H9 (cell line): ENCODE measurements around the gene IDUA. TPM values are rescaled to one million over a fixed set of nuclear protein-coding genes. Genes with fewer than 3 reads are reported as not detected.

Source experiments
- DNase-seq: peaks from one replicate; pipeline ENCODE4 v3.0.0-alpha.2; 2017
- H2AFZ ChIP-seq: one replicate; pipeline ENCODE4 v1.6.1; 2013; ENCODE audit warnings: mild to moderate bottlenecking, low read length, control low read depth, moderate library complexity
- H2AK5ac ChIP-seq: 2 replicates; pipeline ENCODE4 v1.6.1; 2013; ENCODE audit warnings: low read length, control low read depth, mixed read lengths; ENCODE audit not compliant: insufficient read length
- H2BK120ac ChIP-seq: one replicate; pipeline ENCODE4 v1.6.1; 2013; ENCODE audit warnings: low read depth, mild to moderate bottlenecking, low read length, control low read depth, inconsistent platforms; ENCODE audit not compliant: poor library complexity, severe bottlenecking
- H2BK12ac ChIP-seq: 2 replicates; pipeline ENCODE4 v1.6.1; 2013; ENCODE audit warnings: low read length, control low read depth, mixed read lengths, low read depth; ENCODE audit not compliant: insufficient read length
- H2BK15ac ChIP-seq: 2 replicates; pipeline ENCODE4 v1.6.1; 2013; ENCODE audit warnings: low read depth, low read length, control low read depth
- H2BK20ac ChIP-seq: one replicate; pipeline ENCODE4 v1.6.1; 2013; ENCODE audit warnings: low read depth, mild to moderate bottlenecking, low read length, control low read depth, inconsistent platforms; ENCODE audit not compliant: poor library complexity, severe bottlenecking
- H2BK5ac ChIP-seq: 2 replicates; pipeline ENCODE4 v1.6.1; 2013; ENCODE audit warnings: low read length, control low read depth, mixed read lengths; ENCODE audit not compliant: insufficient read length
- H3K14ac ChIP-seq: 2 replicates; pipeline ENCODE4 v1.6.1; 2013; ENCODE audit warnings: low read length, control low read depth; ENCODE audit not compliant: insufficient read depth
- H3K18ac ChIP-seq: 2 replicates; pipeline ENCODE4 v1.6.1; 2013; ENCODE audit warnings: low read depth, mild to moderate bottlenecking, mixed read lengths, low read length, control low read depth; ENCODE audit not compliant: insufficient read length
- H3K23ac ChIP-seq: 2 replicates; pipeline ENCODE4 v1.6.1; 2013; ENCODE audit warnings: low read length, control low read depth, mixed read lengths, low read depth; ENCODE audit not compliant: insufficient read length
- H3K23me2 ChIP-seq: 2 replicates; pipeline ENCODE4 v1.6.1; 2013; ENCODE audit warnings: low read depth, mild to moderate bottlenecking, mixed read lengths, low read length, control low read depth; ENCODE audit not compliant: insufficient read length, poor library complexity, severe bottlenecking
- H3K27ac ChIP-seq: 2 replicates; pipeline ENCODE4 v1.5.1; 2013; ENCODE audit warnings: low read length, control low read depth, mixed read lengths, low read depth; ENCODE audit not compliant: insufficient read length
- H3K27me3 ChIP-seq: 2 replicates; pipeline ENCODE4 v1.6.1; 2013; ENCODE audit warnings: low read length, control low read depth, inconsistent platforms; ENCODE audit not compliant: insufficient read depth
- H3K4ac ChIP-seq: 2 replicates; pipeline ENCODE4 v1.6.1; 2013; ENCODE audit warnings: low read depth, mild to moderate bottlenecking, control low read depth, inconsistent platforms, low read length, moderate library complexity
- H3K4me1 ChIP-seq: 2 replicates; pipeline ENCODE4 v1.6.1; 2013; ENCODE audit warnings: low read length, control low read depth, inconsistent platforms; ENCODE audit not compliant: insufficient read depth
- H3K4me2 ChIP-seq: 2 replicates; pipeline ENCODE4 v1.6.1; 2013; ENCODE audit warnings: low read length, control low read depth, mixed read lengths; ENCODE audit not compliant: insufficient read length, insufficient read depth
- H3K56ac ChIP-seq: 2 replicates; pipeline ENCODE4 v1.6.1; 2013; ENCODE audit warnings: low read depth, mild to moderate bottlenecking, mixed read lengths, low read length, control low read depth; ENCODE audit not compliant: insufficient read length
- H3K79me1 ChIP-seq: 2 replicates; pipeline ENCODE4 v1.6.1; 2013; ENCODE audit warnings: low read depth, mild to moderate bottlenecking, moderate library complexity, low read length, control low read depth, inconsistent platforms; ENCODE audit not compliant: insufficient read depth, poor library complexity, severe bottlenecking
- H3K79me2 ChIP-seq: 2 replicates; pipeline ENCODE4 v1.6.1; 2013; ENCODE audit warnings: low read length, control low read depth, inconsistent platforms; ENCODE audit not compliant: insufficient read depth
- H3K9ac ChIP-seq: 2 replicates; pipeline ENCODE4 v1.6.1; 2013; ENCODE audit warnings: low read length, control low read depth, mixed read lengths; ENCODE audit not compliant: insufficient read length; ENCODE audit errors: extremely low read depth
- H3K9me3 ChIP-seq: one replicate; pipeline ENCODE4 v1.6.1; 2013; ENCODE audit warnings: low read depth, low read length, inconsistent platforms; ENCODE audit not compliant: control insufficient read depth
- H3T11ph ChIP-seq: one replicate; pipeline ENCODE4 v1.6.1; 2013; ENCODE audit warnings: mild to moderate bottlenecking, low read length, control low read depth, inconsistent platforms
- H4K20me1 ChIP-seq: one replicate; pipeline ENCODE4 v1.6.1; 2013; ENCODE audit not compliant: control insufficient read depth, insufficient read length, insufficient read depth
- H4K5ac ChIP-seq: 2 replicates; pipeline ENCODE4 v1.6.1; 2013; ENCODE audit warnings: low read depth, mild to moderate bottlenecking, mixed read lengths, low read length, control low read depth; ENCODE audit not compliant: insufficient read length
- H4K8ac ChIP-seq: replicated peaks from 2 replicates; pipeline ENCODE4 v1.6.1; 2013; ENCODE audit warnings: low read length, control low read depth, mixed read lengths, low read depth; ENCODE audit not compliant: insufficient read length
- H4K91ac ChIP-seq: 2 replicates; pipeline ENCODE4 v1.6.1; 2013; ENCODE audit warnings: low read depth, mild to moderate bottlenecking, moderate library complexity, mixed read lengths, low read length, control low read depth; ENCODE audit not compliant: insufficient read length
- H3K27ac Mint-ChIP-seq, 3 experiments: 2 replicates in 2 of 3; 3 replicates in 1 of 3; pipeline ENCODE4 v1.8.0; 2020 to 2021; ENCODE audit warnings: mixed read lengths in 3 of 3, mild to moderate bottlenecking in 1 of 3, moderate library complexity in 1 of 3
- H3K27me3 Mint-ChIP-seq: 2 replicates; pipeline ENCODE4 v1.8.0; 2021; ENCODE audit warnings: low read depth, mild to moderate bottlenecking, moderate library complexity, mixed read lengths
- H3K36me3 Mint-ChIP-seq, 3 experiments: 2 replicates in 2 of 3; 3 replicates in 1 of 3; pipeline ENCODE4 v1.8.0; 2020 to 2021; ENCODE audit warnings: low read depth in 3 of 3, mixed read lengths in 3 of 3; ENCODE audit not compliant: insufficient read depth in 1 of 3
- H3K4me1 Mint-ChIP-seq, 2 experiments: 2 replicates each; pipeline ENCODE4 v1.8.0; 2020; ENCODE audit warnings: mixed read lengths in 2 of 2
- H3K4me3 Mint-ChIP-seq, 2 experiments: 2 replicates in 1 of 2; 3 replicates in 1 of 2; pipeline ENCODE4 v1.8.0; 2020 to 2021; ENCODE audit warnings: mild to moderate bottlenecking in 2 of 2, mixed read lengths in 2 of 2, moderate library complexity in 1 of 2
- H3K9me3 Mint-ChIP-seq, 2 experiments: 2 replicates in 1 of 2; 3 replicates in 1 of 2; pipeline ENCODE4 v1.8.0; 2020; ENCODE audit warnings: mild to moderate bottlenecking in 2 of 2, mixed read lengths in 2 of 2, moderate library complexity in 1 of 2
- CTCF ChIP-seq: fragments of 200-600 bp; sonication (generic); conservative IDR thresholded peaks from 3 replicates; pipeline ENCODE4 v1.8.0; 2021; ENCODE audit warnings: antibody characterized with exemption, mild to moderate bottlenecking
- WGBS: extraction: QIAGEN DNeasy Blood & Tissue Kit; methylation state at CpG from one replicate; pipeline ENCODE4 v1.1.7; 2013; ENCODE audit warnings: missing lambda C conversion rate, low lambda C conversion rate, mixed read lengths; ENCODE audit not compliant: insufficient read length; ENCODE audit errors: extremely low coverage; 5-methylcytosine and 5-hydroxymethylcytosine counted together
- total RNA-seq: library from RNA; stranded (reverse); gene quantifications from 2 replicates; pipeline ENCODE4 v1.2.1, GENCODE V29; 2021

Gene IDUA
- total RNA-seq, 1 experiment from 2014 or later: 14.5 TPM

GRCh38 chr4:955161-955921 is 31.5 kb upstream of the IDUA start:
- Histone ChIP-seq H2BK20ac (no peak overlapping the region), H3K23ac (no peak overlapping the region), H2BK120ac (no peak overlapping the region), H4K20me1 (no peaks in the 10 kb centered on the region), H4K5ac (no peak overlapping the region), H3K9me3 (no peaks in the 10 kb centered on the region), H3K79me1 (no peaks in the 10 kb centered on the region), H3K27me3 (no peaks in the 10 kb centered on the region), H4K91ac (no peak overlapping the region), H2BK12ac (no peak overlapping the region), H3K23me2 (no peaks in the 10 kb centered on the region), H3K9ac (no peak overlapping the region), H2AK5ac (no peak overlapping the region), H2AFZ (no peak overlapping the region), H3K27ac (no peak overlapping the region), H3K4me2 (no peak overlapping the region), H3K14ac (no peak overlapping the region; the same call in 1 of the 2 replicates), H3K79me2 (no peaks in the 10 kb centered on the region), H4K8ac (no peak overlapping the region), H3K4ac (no peak overlapping the region), H3K18ac (no peak overlapping the region), H2BK15ac (no peak overlapping the region), H2BK5ac (no peak overlapping the region), H3K4me1 (no peaks in the 10 kb centered on the region), H3K56ac (no peak overlapping the region), H3T11ph (no peak overlapping the region)
- Mint-ChIP-seq H3K27me3 (no peaks in the 10 kb centered on the region), H3K27ac (no peak overlapping the region), H3K4me3 (no peak overlapping the region), H3K36me3 (peaks cover 0 to 5% (median 0%) of the 10 kb centered on the region in 3 experiments; a peak in 2 of 7 replicates), H3K9me3 (no peaks in the 10 kb centered on the region), H3K4me1 (peaks cover 2 to 7% of the 10 kb centered on the region in 2 experiments; a peak in 3 of 4 replicates)
- WGBS: no CpG with 5 or more reads among the region's 33 CpGs
- no peak for TF ChIP-seq CTCF
- no peak for DNase-seq
